Activated naive CD8-positive, alpha-beta T cell treated with anti-CD3 and anti-CD28 coated beads, Interleukin-2, amount 10 ng/mL, durations not matched to agents 7 days and 5 days (primary cell): ENCODE measurements around the gene TWIST1. TPM values are rescaled to one million over a fixed set of nuclear protein-coding genes. Genes with fewer than 3 reads are reported as not detected.
A peak's percentile ranks its signal among the peaks of the same experiment; 100 is the strongest.

Source experiments
- ATAC-seq: fragments of 150-1000 bp; cut with Tn5 transposase; one replicate; pipeline ENCODE4 v1.10.0; 2021; ENCODE audit warnings: low read depth, moderate library complexity
- POLR2A ChIA-PET: fragments of 350-600 bp; sonication (Branson Sonifier 250); formaldehyde crosslinking; loops from one replicate; lab custom pipeline; 2021; ENCODE audit warnings: antibody characterized with exemption; lab: Charles Lee
- DNase-seq: peaks from one replicate; pipeline ENCODE4 v3.0.0; 2021
- H3K27ac Mint-ChIP-seq: one replicate; pipeline ENCODE4 v1.8.0; 2022; ENCODE audit warnings: mild to moderate bottlenecking, mixed read lengths
- H3K27me3 Mint-ChIP-seq: one replicate; pipeline ENCODE4 v1.8.0; 2022; ENCODE audit warnings: mild to moderate bottlenecking, moderate library complexity, mixed read lengths
- H3K36me3 Mint-ChIP-seq: one replicate; pipeline ENCODE4 v1.8.0; 2021; ENCODE audit warnings: mild to moderate bottlenecking, mixed read lengths
- H3K4me1 Mint-ChIP-seq: one replicate; pipeline ENCODE4 v1.8.0; 2021; ENCODE audit warnings: mixed read lengths
- H3K4me3 Mint-ChIP-seq: one replicate; pipeline ENCODE4 v1.8.0; 2022; ENCODE audit warnings: mild to moderate bottlenecking, moderate library complexity, mixed read lengths
- H3K9me3 Mint-ChIP-seq: one replicate; pipeline ENCODE4 v1.8.0; 2021; ENCODE audit warnings: mixed read lengths
- total RNA-seq, 2 experiments: library from RNA; stranded (reverse); gene quantifications; one replicate each; pipeline ENCODE4 v1.2.3, GENCODE V29; 2021

TWIST1 gene
- total RNA-seq = not detected

- Mint-ChIP-seq H3K4me1 (peaks cover 2% of the 10 kb centered on the region), H3K36me3 (no peaks in the 10 kb centered on the region), H3K4me3 (peak within 1 kb of the TSS; percentile 13), H3K27me3 (peaks cover 66% of the 10 kb centered on the region), H3K27ac (peak within 1 kb of the TSS; percentile 42), H3K9me3 (no peaks in the 10 kb centered on the region)
- POLR2A ChIA-PET = no interaction called here
- no peak for ATAC-seq
- peak; percentile 48 for DNase-seq
These were observed at the start of gene TWIST1 for GRCh38 chr7:19117091-19117869. TWIST1 (minus strand) TSS chr7:19117636; CDS start chr7:19117321, 315 bp downstream.

- Mint-ChIP-seq H3K4me1 (no peaks in the 10 kb centered on the region), H3K9me3 (no peaks in the 10 kb centered on the region)
- ATAC-seq = no peak
These were observed 44.2 kb upstream of the TWIST1 start for GRCh38 chr7:19161671-19162070.

GRCh38 chr7:19146699-19147098 lies 29.3 kb upstream of the TWIST1 start:
- POLR2A ChIA-PET = no interaction called here
- Mint-ChIP-seq H3K4me3 (no peak overlapping the region), H3K4me1 (no peaks in the 10 kb centered on the region), H3K36me3 (peaks cover 1% of the 10 kb centered on the region), H3K27ac (no peak overlapping the region), H3K9me3 (peaks cover 2% of the 10 kb centered on the region), H3K27me3 (peaks cover 42% of the 10 kb centered on the region)
- DNase-seq (no peak), ATAC-seq (no peak)

More at GRCh38 chr7:19161671-19162070, 44.2 kb upstream of the TWIST1 start:
- Mint-ChIP-seq H3K36me3 (no peaks in the 10 kb centered on the region), H3K4me3 (no peak overlapping the region), H3K27ac (no peak overlapping the region), H3K27me3 (no peaks in the 10 kb centered on the region)
- DNase-seq = no peak
- POLR2A ChIA-PET = no interaction called here

- Mint-ChIP-seq H3K36me3 (peaks cover 1% of the 10 kb centered on the region), H3K4me3 (no peak overlapping the region), H3K4me1 (no peaks in the 10 kb centered on the region), H3K27ac (no peak overlapping the region), H3K9me3 (peaks cover 2% of the 10 kb centered on the region), H3K27me3 (peaks cover 47% of the 10 kb centered on the region)
- POLR2A ChIA-PET = no interaction called here
- DNase-seq (no peak), ATAC-seq (no peak)
These were observed 28.1 kb upstream of the TWIST1 start for GRCh38 chr7:19145434-19146115.

- no peaks in the 10 kb centered on the region for H3K4me1 Mint-ChIP-seq
- peaks cover 47% of the 10 kb centered on the region for H3K27me3 Mint-ChIP-seq
These were observed 27.4 kb upstream of the TWIST1 start, which contains the start of gene FERD3L for GRCh38 chr7:19144661-19145433. FERD3L (minus strand) TSS chr7:19145421; CDS start chr7:19145362, 59 bp downstream.

GRCh38 chr7:19143881-19144574 lies 26.6 kb upstream of the TWIST1 start:
- H3K27me3 Mint-ChIP-seq = peaks cover 47% of the 10 kb centered on the region
- H3K27ac Mint-ChIP-seq = no peak overlapping the region
- ATAC-seq (no peak), DNase-seq (no peak)
- POLR2A ChIA-PET = no interaction called here
- H3K9me3 Mint-ChIP-seq = peaks cover 2% of the 10 kb centered on the region
- no peaks in the 10 kb centered on the region for H3K4me1 Mint-ChIP-seq
- H3K4me3 Mint-ChIP-seq = no peak overlapping the region
- H3K36me3 Mint-ChIP-seq = peaks cover 1% of the 10 kb centered on the region

More at GRCh38 chr7:19144661-19145433, 27.4 kb upstream of the TWIST1 start, which contains the start of gene FERD3L:
- Mint-ChIP-seq H3K27ac (no peak within 1 kb of the TSS), H3K4me3 (no peak within 1 kb of the TSS), H3K36me3 (peaks cover 1% of the 10 kb centered on the region), H3K9me3 (peaks cover 2% of the 10 kb centered on the region)
- POLR2A ChIA-PET = no interaction called here
- ATAC-seq (no peak), DNase-seq (peak; percentile 21)

- POLR2A ChIA-PET = no interaction called here
- ATAC-seq (no peak), DNase-seq (no peak)
- Mint-ChIP-seq H3K4me3 (no peak overlapping the region), H3K27me3 (peaks cover 28% of the 10 kb centered on the region), H3K9me3 (no peaks in the 10 kb centered on the region), H3K27ac (no peak overlapping the region), H3K4me1 (no peaks in the 10 kb centered on the region), H3K36me3 (peaks cover 1% of the 10 kb centered on the region)
These were observed 22.4 kb upstream of the TWIST1 start for GRCh38 chr7:19139706-19140327.

- POLR2A ChIA-PET = no interaction called here
- no peaks in the 10 kb centered on the region for H3K9me3 Mint-ChIP-seq
- no peak overlapping the region for H3K27ac Mint-ChIP-seq
- no peak overlapping the region for H3K4me3 Mint-ChIP-seq
- no peak for DNase-seq
- ATAC-seq = no peak
- H3K27me3 Mint-ChIP-seq = no peaks in the 10 kb centered on the region
- no peaks in the 10 kb centered on the region for H3K36me3 Mint-ChIP-seq
- H3K4me1 Mint-ChIP-seq = no peaks in the 10 kb centered on the region
These were observed 16.4 kb upstream of the TWIST1 start for GRCh38 chr7:19133886-19134285.

- Mint-ChIP-seq H3K27me3 (no peaks in the 10 kb centered on the region), H3K27ac (no peak overlapping the region), H3K4me1 (no peaks in the 10 kb centered on the region), H3K36me3 (no peaks in the 10 kb centered on the region), H3K9me3 (no peaks in the 10 kb centered on the region), H3K4me3 (no peak overlapping the region)
- no peak for DNase-seq
- no peak for ATAC-seq
- POLR2A ChIA-PET = no interaction called here
These were observed 16.0 kb upstream of the TWIST1 start for GRCh38 chr7:19133390-19133789.

GRCh38 chr7:19128856-19129255 lies 11.4 kb upstream of the TWIST1 start:
- ATAC-seq = no peak
- POLR2A ChIA-PET = no interaction called here
- Mint-ChIP-seq H3K4me3 (no peak overlapping the region), H3K9me3 (no peaks in the 10 kb centered on the region), H3K36me3 (no peaks in the 10 kb centered on the region), H3K27ac (no peak overlapping the region), H3K27me3 (no peaks in the 10 kb centered on the region), H3K4me1 (no peaks in the 10 kb centered on the region)
- no peak for DNase-seq

- ATAC-seq (no peak), DNase-seq (no peak)
- H3K4me3 Mint-ChIP-seq = no peak overlapping the region
- no peaks in the 10 kb centered on the region for H3K36me3 Mint-ChIP-seq
- H3K9me3 Mint-ChIP-seq = no peaks in the 10 kb centered on the region
- no peak overlapping the region for H3K27ac Mint-ChIP-seq
- POLR2A ChIA-PET = no interaction called here
- H3K4me1 Mint-ChIP-seq = no peaks in the 10 kb centered on the region
- H3K27me3 Mint-ChIP-seq = peaks cover 32% of the 10 kb centered on the region
These were observed 4.6 kb upstream of the TWIST1 start for GRCh38 chr7:19121977-19122588.

- Mint-ChIP-seq H3K4me1 (peaks cover 2% of the 10 kb centered on the region), H3K4me3 (no peak overlapping the region), H3K9me3 (no peaks in the 10 kb centered on the region), H3K27me3 (peaks cover 44% of the 10 kb centered on the region), H3K36me3 (no peaks in the 10 kb centered on the region), H3K27ac (no peak overlapping the region)
- POLR2A ChIA-PET = no interaction called here
- DNase-seq (no peak), ATAC-seq (no peak)
These were observed 2.5 kb upstream of the TWIST1 start for GRCh38 chr7:19119870-19120486.
